Stimulated activated CD8-positive, alpha-beta memory T cell treated with anti-CD3 and anti-CD28 coated beads, Interleukin-12 subunit alpha, Interleukin-12 subunit beta, amount 100 ng/mL, for 4 hours (primary cell): ENCODE measurements around the gene USP35.
"Not testable (repeated sequence)": the region's sequence is repeated elsewhere in the genome, so short reads cannot be mapped to it uniquely, and the experiment has no call there.

Source experiments
- DNase-seq: peaks from one replicate; pipeline ENCODE4 v3.0.0-alpha.2; 2020; ENCODE audit warnings: low read depth

USP35 gene

GRCh38 chr11:78168539-78169477 lies 19.9 kb upstream of the USP35 start:
- DNase-seq: no peak

- DNase-seq: no peak
Measured at GRCh38 chr11:78170413-78170812, 18.3 kb upstream of the USP35 start.

- no peak for DNase-seq
Measured at GRCh38 chr11:78170874-78171549, 17.7 kb upstream of the USP35 start.

- DNase-seq: no peak
Measured at GRCh38 chr11:78171951-78172350, 16.8 kb upstream of the USP35 start.

- DNase-seq: not testable (repeated sequence)
Measured at GRCh38 chr11:78175862-78176261, 12.9 kb upstream of the USP35 start.

GRCh38 chr11:78176605-78177141 lies 12.0 kb upstream of the USP35 start:
- DNase-seq: no peak

- no peak for DNase-seq
Measured at GRCh38 chr11:78177216-78177615, 11.5 kb upstream of the USP35 start.

- no peak for DNase-seq
Measured at GRCh38 chr11:78179459-78180071, 9.2 kb upstream of the USP35 start.

- no peak for DNase-seq
Measured at GRCh38 chr11:78180751-78181150, 8.0 kb upstream of the USP35 start.

GRCh38 chr11:78181185-78181584 lies 7.5 kb upstream of the USP35 start:
- DNase-seq: no peak

- peak; percentile 74 for DNase-seq
Measured at GRCh38 chr11:78187366-78188285, 1.1 kb upstream of the USP35 start.

- no peak for DNase-seq
Measured at GRCh38 chr11:78189174-78189724, 530 bp downstream of the USP35 start.

GRCh38 chr11:78189851-78190250 lies 1.1 kb downstream of the USP35 start:
- DNase-seq: no peak

GRCh38 chr11:78190374-78190773 lies 1.7 kb downstream of the USP35 start:
- DNase-seq: no peak

- no peak for DNase-seq
Measured at GRCh38 chr11:78190871-78191538, 2.3 kb downstream of the USP35 start.

GRCh38 chr11:78192223-78192719 lies 3.6 kb downstream of the USP35 start:
- no peak for DNase-seq

- DNase-seq: no peak
Measured at GRCh38 chr11:78192911-78193351, 4.2 kb downstream of the USP35 start.

GRCh38 chr11:78193806-78194205 lies 5.1 kb downstream of the USP35 start:
- DNase-seq: no peak

- DNase-seq: no peak
Measured at GRCh38 chr11:78194490-78194889, 5.8 kb downstream of the USP35 start.

GRCh38 chr11:78195917-78196560 lies 7.3 kb downstream of the USP35 start:
- no peak for DNase-seq
